ENCODE measurements around the gene NBPF1. TPM values are rescaled to one million over a fixed set of nuclear protein-coding genes. Genes with fewer than 3 reads are reported as not detected.

Gene NBPF1
- 14.0 and 33.0 TPM in 2 replicates for total RNA-seq

GRCh38 chr1:16613185-16614147 is at the start of gene NBPF1:
Gene NBPF1, minus strand, starts transcription at chr1:16613564.

GRCh38 chr1:16514107-16515055 is 99.0 kb downstream of the NBPF1 start, which contains the start of gene RNU1-1:
Gene RNU1-1, minus strand, starts transcription at chr1:16514285.

Other genes starting within 250 kb of the NBPF1 start
- gene SZRD1, start 246.3 kb downstream of the NBPF1 start, total RNA-seq = 20.7 and 22.7 TPM in 2 replicates
- gene SPATA21, start 176.1 kb downstream of the NBPF1 start, total RNA-seq = not detected in 2 replicates
- gene NECAP2, start 172.8 kb downstream of the NBPF1 start, total RNA-seq = 164 and 167 TPM in 2 replicates
- under 0.01 and 5,836 TPM in 2 replicates for gene RNU1-1, start 99.3 kb downstream of the NBPF1 start, total RNA-seq
- gene RNU1-3, start 53.4 kb upstream of the NBPF1 start, total RNA-seq = under 0.01 and 5,836 TPM in 2 replicates
- under 0.01 and 5,836 TPM in 2 replicates for gene RNU1-4, start 127.0 kb upstream of the NBPF1 start, total RNA-seq